Peyer's patch (tissue), 4 donors: Measurements from ENCODE around the gene PDGFD.

ENCODE experiments used
- CTCF ChIP-seq, 6 experiments: fragments of 450-650 bp in 4 of 6; fragments of 200-600 bp in 2 of 6; sonication (generic) in 1 of 6; IDR thresholded peaks; one replicate each; pipeline ENCODE4 v1.5.1; 2017 to 2019; ENCODE audit warnings: antibody characterized with exemption in 6 of 6, mild to moderate bottlenecking in 3 of 6, moderate library complexity in 1 of 6
- POLR2A ChIP-seq, 2 donors: fragments of 450-650 bp; IDR thresholded peaks; one replicate each; pipeline ENCODE4 v1.5.1; 2017; ENCODE audit warnings: antibody characterized with exemption in 2 of 2, mild to moderate bottlenecking in 2 of 2, moderate library complexity in 2 of 2

GRCh38 chr11:103968685-103969084 lies 195.3 kb downstream of the PDGFD start:
- no peak for TF ChIP-seq CTCF (IDR thresholded peaks at IDR 0.05)
- TF ChIP-seq POLR2A (IDR thresholded peaks at IDR 0.05): no peak
